Activated CD8-positive, alpha-beta memory T cell treated with anti-CD3 and anti-CD28 coated beads for 24 hours (primary cell): ENCODE results near the gene COL6A5.

ENCODE experiments used
- DNase-seq: peaks from one replicate; pipeline ENCODE4 v3.0.0-alpha.2; 2020

The COL6A5 gene

GRCh38 chr3:130456540-130456939 lies 111.1 kb downstream of the COL6A5 start:
- DNase-seq = no peak

DNA sequence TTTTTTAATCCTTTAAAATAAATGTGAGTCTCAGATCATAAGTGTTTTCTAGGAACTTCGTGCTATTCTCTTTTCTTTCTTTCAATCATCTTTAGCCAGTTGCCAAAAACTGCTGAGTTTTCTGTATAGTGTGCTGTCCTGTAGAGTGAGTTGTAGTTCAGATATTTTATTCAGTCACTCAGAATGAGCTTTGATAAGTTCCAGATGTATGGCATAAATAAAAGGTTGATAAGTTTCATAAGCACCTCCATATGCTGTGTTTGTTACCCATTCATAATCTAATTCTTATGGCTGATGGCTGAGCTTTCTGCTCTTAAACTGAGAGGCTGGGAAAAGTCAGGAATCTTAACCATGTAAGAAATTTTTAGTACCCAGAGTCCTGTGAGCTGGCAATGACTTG lies 112.2 kb downstream of the COL6A5 start:
- DNase-seq = no peak

- DNase-seq = no peak
Measured at GRCh38 chr3:130459944-130460343, 114.5 kb downstream of the COL6A5 start.

- no peak for DNase-seq
Measured at GRCh38 chr3:130462089-130462488, 116.6 kb downstream of the COL6A5 start.

GRCh38 chr3:130463221-130463620 lies 117.7 kb downstream of the COL6A5 start:
- DNase-seq = no peak

GRCh38 chr3:130465521-130465920 lies 120.0 kb downstream of the COL6A5 start:
- DNase-seq = no peak

DNA sequence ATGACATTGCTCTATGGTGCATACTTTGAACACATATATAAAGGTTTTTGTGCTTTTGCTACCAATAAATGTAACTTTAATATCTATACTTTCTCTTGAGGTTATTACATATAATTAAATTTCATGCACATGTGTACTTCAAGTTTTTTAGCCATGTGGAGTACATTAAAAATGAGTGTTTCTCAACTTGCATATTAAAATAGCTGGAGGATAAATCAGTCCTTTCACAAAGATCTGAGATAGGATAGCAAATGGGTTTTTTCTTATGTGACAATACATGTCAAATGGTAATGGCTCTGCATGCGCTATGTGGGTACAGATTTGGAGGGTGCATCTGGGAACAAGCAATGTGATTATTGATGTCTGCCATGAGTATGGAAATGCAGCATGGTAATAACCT lies 122.8 kb downstream of the COL6A5 start:
- no peak for DNase-seq

GRCh38 chr3:130470126-130470525 lies 124.7 kb downstream of the COL6A5 start:
- DNase-seq = no peak

GRCh38 chr3:130473416-130473815 lies 127.9 kb downstream of the COL6A5 start:
- no peak for DNase-seq

DNA sequence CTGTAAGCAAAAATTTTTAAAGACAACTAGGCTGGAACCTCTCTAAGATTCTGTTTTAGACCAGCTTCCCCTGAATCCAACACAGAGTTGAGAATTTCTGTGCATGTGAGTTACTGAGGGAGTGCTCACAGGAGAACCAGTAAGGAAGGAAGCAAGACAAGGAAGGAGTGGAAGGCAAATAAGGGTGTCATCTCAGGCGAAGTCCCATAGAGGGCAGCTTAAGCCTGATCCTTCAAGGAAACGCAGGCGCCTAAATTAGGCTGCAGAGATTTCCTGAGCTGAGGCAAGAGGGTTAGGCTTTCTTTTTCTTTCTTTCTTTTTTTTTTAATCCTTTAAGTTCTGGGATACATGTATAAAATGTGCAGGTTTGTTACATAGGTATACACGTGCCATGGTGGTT lies 135.3 kb downstream of the COL6A5 start:
- no peak for DNase-seq

DNA sequence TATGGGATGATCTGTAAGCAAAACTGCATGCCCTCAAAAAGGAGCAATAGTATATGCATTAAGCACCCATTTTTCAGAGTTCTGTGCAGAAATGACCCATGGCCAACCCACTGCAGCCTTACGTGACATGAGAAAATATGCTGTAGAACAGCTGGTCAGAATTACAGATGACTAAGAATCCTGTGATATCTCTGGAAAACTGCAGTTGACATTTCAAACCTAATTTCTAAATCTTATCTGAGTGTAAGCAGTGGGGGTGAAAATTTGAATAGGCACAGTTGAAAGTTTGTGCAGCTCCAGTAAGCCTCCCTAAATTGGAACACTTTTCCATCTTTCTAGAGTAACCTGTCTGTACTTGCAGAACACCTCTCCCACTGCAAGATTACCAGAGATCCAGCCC lies 142.8 kb downstream of the COL6A5 start:
- DNase-seq = no peak

GRCh38 chr3:130488769-130489450 lies 143.4 kb downstream of the COL6A5 start:
- DNase-seq = no peak

GRCh38 chr3:130490241-130490640 lies 144.8 kb downstream of the COL6A5 start:
- DNase-seq = no peak

DNA sequence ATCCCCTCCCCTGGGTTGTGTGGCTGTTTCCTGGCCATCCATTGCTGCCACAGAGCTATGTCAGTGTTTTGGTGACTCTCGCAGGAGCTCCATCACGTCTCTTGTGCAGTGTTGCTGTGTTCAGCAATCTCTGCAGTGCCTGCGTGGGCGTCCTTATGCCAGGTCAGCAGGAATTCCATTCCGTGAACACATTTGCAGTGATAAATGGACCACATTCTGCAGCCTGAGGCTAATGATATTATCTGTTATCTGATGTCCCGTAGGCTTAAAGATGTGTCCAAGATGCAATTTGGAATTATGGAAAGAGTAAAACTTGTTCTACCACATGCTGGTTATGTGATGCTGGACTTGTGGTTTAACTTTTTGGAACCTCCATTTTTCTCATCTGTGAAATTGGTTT lies 146.0 kb downstream of the COL6A5 start:
- no peak for DNase-seq

DNA sequence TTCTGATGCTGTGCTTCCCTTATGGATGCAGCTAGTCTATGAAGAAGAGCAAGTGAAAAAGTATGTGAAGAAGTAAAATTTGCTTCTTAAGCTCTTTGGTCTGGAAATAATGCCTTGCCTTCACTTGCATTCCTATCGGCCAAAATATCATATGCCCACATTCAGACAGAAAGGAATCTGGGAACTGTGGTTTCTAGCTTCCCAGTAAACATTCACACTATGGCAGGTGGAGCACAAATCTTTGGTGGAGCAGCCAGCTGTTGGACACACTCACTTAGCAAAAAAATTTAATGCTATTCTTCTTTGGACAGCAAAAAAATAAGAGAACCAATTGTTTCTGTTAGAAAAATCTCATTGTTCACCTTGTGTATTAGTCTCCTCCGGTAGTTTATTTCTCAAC lies 159.2 kb downstream of the COL6A5 start:
- no peak for DNase-seq

GRCh38 chr3:130506031-130506430 lies 160.6 kb downstream of the COL6A5 start:
- no peak for DNase-seq

GRCh38 chr3:130507746-130508145 lies 162.3 kb downstream of the COL6A5 start:
- DNase-seq = no peak

DNA sequence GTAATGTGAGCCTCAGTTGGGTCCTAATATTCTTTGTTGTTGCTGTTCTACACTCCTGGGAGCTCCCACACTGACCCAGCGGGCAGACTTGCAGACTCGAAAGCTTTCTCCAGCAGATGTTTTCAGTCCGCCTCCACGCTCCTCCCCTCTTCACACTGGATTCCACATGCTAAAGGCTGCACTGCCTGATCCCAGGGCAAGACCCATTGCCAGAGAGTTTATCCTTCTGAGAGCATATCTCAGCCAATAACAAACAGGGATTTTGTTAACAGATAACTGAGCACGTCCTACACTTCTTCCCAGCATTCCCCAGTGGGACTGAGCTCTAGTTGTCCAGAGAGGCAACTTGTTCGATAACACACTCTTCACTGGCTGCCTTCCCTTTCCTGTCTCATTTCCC lies 163.5 kb downstream of the COL6A5 start:
- no peak for DNase-seq

- DNase-seq = no peak
Measured at GRCh38 chr3:130514681-130515080, 169.2 kb downstream of the COL6A5 start.

GRCh38 chr3:130515755-130516154 lies 170.3 kb downstream of the COL6A5 start:
- no peak for DNase-seq

GRCh38 chr3:130516645-130517512 lies 171.4 kb downstream of the COL6A5 start, which contains the start of gene COL6A6:
COL6A6 (plus strand) TSS chr3:130517177; CDS start chr3:130560365, 43,188 bp downstream.
- no peak for DNase-seq

DNA sequence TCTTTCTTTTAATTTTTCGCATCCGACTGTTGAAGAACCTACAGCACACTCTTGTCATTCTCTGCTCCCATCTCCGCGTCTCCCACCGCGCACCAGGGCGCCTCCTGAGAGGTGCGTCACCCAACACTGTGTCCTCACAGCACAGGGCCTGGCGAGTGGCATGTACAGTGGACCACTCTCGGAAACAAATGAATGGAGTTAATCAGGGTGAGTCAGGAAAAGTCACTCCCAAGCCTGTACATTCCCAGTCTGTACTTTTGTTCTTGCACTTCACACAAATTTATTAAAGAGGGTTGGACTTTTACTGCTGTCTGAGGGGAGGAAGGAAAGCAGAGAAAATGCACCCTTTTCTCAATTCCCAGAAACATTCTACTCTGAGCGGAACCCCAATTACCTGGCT lies 172.1 kb downstream of the COL6A5 start:
- DNase-seq = no peak

- DNase-seq = no peak
Measured at GRCh38 chr3:130519754-130520153, 174.3 kb downstream of the COL6A5 start.

GRCh38 chr3:130522399-130522798 lies 176.9 kb downstream of the COL6A5 start:
- DNase-seq = no peak
